ENCODE results near the gene F8.
"Not testable (repeated sequence)": the region's sequence is repeated elsewhere in the genome, so short reads cannot be mapped to it uniquely, and the experiment has no call there.

F8 gene

GRCh38 chrX:155028877-155029291, 6.4 kb upstream of the F8 start:
- no peak for DNase-seq

DNA sequence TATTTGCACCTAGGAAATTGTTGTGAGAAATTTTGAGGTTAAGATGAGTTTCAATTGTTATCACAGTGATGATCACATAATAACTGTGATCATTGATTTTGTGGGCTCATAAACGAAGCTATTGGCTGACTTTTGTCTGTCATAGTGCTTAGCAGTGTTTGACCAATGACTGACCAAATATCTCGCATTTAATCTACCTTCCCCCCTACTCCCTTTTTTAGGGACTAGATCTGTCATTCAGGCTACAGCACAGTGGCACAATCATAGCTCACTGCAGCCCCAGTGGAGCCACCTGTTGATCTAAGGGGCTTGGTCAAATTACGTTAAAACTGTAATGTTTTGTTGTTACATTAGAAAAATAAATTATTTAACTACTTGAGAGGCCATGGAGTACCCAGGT, 5.6 kb upstream of the F8 start:
- no peak for DNase-seq

DNA sequence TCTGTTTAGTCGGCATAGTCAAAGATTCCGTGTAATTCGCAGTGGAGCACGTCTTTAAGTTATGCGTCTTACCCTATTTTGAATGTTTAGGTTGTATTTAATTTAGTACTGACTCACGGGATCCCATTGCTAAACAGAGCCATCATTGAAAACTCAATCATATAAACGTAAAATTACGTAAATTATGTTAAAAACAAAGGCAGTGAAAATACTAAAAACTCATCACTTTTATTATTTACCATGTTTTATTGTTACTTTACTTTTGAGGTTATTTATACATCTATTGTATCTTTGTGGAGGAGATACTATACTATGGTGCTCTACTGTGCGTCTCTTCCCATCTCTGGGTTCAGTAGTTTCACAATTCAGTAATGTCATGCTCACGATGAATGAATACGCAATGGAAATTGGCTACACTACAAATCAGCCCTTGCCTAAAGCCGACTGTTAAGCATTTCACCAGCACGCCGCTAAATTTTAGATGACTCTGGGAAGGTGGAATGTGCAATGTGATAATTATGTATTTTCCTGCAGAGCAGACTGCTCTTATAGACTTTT, 5.1 kb upstream of the F8 start:
- no peak for DNase-seq

DNA sequence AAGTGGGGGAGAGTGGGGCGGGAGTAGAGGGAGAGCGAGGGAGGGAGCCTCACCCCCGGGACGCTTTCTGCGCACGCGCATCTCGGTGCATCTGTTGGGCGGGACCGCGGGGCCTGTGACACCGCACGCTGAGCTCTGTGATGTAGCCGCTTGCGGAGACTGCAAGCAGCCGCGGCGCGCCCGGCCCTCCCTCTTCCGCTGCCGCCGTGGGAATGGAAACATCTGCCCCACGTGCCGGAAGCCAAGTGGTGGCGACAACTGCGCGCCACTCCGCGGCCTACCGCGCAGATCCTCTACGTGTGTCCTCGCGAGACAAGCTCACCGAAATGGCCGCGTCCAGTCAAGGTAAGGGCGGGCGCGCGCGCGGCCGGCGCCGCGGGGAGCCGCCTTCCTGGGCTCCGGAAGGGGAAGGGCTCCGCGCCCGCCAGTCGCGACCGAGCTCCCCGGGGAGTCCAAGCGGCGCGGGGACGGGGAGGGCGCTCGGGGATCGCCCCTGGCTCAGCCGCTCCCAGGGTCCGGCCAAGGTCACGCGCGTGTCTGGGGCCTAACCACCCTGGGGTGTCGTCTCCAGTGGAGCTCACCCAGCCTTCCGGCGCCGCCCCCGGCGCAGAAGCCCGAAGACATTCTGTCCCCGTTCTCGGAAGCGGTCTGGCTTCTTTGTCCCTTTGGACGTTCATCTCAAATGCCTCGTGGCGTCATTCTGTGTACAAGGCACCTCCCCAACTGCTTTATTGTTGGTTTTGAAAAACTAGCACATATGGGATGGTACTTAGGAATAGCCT, 4.4 kb upstream of the F8 start, which contains the start of gene FUNDC2:
FUNDC2 (plus strand) TSS at position 118 of the 782 bp plus-strand sequence; CDS start at position 213, 95 bp downstream.
- peak; percentile 90 for DNase-seq

GRCh38 chrX:155026420-155026726, 3.9 kb upstream of the F8 start:
- DNase-seq, result no peak

GRCh38 chrX:155023907-155024833, 1.6 kb upstream of the F8 start:
- no peak for DNase-seq

GRCh38 chrX:155020591-155020990, 1.9 kb downstream of the F8 start:
- DNase-seq, result no peak

GRCh38 chrX:155009994-155010472, 12.5 kb downstream of the F8 start:
- DNase-seq, result no peak

GRCh38 chrX:155008578-155008977, 13.9 kb downstream of the F8 start:
- not testable (repeated sequence) for DNase-seq

DNA sequence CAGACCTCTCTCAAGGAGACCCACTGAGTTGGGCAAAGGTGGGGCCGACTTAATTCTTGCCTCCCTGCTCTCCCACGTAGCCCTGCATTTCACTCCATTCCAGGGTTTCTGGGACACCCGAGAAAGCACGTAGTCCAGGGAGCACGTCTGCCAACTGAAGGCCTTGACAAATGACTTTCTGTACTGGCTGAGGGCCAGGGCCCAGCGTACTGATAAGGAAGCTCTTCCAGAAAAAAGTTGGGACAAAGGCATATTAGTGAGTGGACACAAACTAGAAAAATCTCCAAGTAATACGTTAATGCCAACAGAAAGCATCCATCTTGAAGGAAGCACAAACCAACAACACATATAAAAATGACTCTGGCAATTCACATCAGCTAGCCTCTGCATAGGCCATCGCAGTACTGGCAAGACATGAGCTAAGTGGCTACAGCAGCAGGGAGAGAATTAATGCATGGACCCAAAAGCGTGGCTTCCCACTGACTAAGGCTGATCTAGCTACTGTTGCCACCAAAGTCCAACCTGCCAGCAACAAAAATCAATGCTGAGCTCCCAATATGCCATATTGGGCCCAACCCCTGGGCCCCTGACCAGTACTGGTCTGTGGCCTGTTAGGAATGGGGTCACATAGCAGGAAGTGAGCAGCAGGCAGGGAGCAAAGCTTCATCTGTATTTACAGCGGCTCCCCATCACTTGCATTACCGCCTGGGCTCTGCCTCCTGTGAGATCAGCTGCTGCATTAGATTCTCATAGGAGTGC, 15.4 kb downstream of the F8 start:
- not testable (repeated sequence) for DNase-seq

DNA sequence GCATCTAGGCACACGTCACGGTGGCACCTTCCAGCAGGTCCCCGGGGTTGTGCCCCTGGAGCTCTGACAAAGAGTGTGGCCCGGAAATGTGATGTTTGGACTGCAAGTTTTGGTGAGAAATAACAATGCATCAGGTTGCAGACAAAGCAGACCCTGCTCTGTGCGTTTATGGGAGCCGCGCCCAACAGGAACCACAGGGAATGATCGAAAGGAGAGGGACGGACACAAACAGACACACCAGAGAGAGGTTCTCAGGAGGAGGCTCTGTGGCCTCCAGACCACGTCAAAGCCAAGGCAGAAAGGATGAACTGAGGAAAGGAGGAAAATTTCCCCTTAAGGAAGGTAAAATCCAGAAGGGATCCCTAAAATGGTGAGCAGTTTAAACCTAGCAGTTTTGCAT, 16.1 kb downstream of the F8 start:
- DNase-seq, result not testable (repeated sequence)

DNA sequence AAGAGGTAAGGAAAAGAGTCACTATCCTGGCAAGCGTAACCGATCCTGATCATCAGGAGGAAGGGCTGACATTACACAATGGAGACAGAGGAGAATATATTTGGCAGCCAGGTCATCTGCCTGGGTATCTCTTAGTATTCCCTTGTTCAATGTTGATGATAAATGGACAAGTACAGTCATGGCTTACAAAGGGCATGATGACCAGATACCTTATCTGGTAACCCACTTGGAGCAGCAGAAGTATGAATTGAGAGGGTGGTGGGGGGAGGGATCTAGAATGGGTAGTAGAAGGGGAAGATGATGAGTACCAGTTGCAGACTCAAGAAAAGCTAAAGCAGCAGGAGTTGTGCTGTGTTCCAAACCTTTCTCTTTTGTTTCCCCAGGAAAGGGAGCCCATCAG, 17.3 kb downstream of the F8 start:
- no peak for DNase-seq

GRCh38 chrX:155001873-155002272, 20.6 kb downstream of the F8 start:
- no peak for DNase-seq

- DNase-seq, result no peak
Measured at GRCh38 chrX:155000841-155001240, 21.7 kb downstream of the F8 start.

DNA sequence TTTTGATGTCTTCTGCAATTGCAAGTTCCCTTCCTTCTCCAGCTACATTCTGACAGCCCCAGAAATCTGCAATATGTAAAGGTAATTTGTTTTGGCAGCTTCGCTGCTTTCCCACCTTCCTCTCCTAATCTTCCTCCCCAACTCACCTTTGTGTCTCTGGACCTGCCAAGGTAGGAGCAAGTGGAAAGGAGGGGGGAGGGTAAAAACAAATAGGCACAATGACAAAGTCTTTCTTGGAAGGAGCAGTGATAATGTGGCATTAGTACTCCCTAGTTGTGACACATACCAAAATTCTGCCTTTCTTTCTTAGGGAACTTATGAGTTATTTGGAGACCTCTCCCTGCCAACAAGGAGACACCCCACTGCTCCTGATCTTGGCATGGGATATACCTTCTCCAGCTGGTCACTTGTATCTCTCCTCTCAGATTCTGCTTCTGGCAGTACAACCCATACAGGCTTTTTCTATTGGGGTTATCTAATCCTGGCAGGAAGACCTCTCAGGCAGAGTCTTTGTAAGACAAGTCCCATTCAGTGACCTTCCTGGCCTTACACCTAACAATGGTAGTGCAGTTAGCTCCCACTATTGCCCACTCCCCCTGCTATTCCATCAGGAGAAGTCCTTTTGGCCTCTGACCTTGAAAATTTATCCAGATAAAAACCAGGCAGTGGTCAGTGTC, 24.2 kb downstream of the F8 start:
- no peak for DNase-seq

DNA sequence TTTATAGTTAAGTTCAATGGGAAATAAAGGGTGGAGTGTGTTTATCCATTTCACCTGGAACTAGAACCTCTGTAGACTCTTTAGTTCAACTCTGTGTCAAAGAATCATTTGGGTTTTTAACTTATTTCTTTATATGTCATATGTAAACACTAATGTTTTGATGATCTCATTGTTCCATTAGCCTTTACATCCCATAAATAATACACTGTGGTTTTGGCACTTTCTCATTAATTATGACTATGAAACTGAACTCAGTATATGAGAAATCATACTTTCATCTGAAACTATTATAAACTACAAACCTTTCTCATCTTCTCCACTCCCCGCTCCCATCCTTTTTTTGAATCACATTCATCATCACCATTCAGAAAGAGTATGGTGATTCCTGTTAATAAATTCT, 31.0 kb downstream of the F8 start:
- DNase-seq, result no peak

DNA sequence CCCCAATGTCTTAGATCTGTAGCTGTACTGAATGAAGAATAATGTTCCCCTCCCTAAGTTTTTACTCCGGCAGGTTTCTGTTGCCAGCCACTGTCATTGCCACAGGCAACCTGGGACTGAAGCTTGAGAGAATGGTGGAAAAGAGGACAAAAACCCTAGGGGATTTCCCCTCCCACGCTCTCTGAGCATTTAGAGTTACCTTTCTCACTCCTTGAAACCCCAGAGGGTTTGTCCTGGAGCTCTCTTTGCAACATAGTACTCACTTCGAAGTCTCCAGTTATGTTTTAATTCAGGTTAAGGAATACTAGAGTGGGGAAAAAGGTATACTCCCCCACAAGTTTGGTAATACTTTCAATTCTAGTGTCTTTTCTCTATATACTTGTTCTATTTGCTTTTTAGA, 31.5 kb downstream of the F8 start:
- DNase-seq, result no peak

DNA sequence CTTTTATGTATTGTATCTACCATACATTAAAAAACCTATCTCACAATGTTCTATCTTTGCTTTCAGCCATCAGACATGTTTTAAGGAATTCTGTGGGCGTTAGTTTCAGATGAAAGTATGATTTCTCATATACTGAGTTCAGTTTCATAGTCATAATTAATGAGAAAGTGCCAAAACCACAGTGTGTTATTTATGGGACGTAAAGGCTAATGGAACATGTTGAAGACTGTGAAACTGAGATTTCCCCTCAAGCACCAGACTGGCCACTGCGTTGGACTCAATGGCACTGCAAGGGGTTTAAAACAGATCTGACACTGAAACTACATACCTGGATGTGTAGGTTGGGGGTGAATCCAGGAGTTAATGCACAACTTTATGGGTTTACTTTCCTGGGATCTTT, 32.0 kb downstream of the F8 start:
- DNase-seq, result no peak

GRCh38 chrX:154988719-154989118, 33.8 kb downstream of the F8 start:
- DNase-seq, result no peak

DNA sequence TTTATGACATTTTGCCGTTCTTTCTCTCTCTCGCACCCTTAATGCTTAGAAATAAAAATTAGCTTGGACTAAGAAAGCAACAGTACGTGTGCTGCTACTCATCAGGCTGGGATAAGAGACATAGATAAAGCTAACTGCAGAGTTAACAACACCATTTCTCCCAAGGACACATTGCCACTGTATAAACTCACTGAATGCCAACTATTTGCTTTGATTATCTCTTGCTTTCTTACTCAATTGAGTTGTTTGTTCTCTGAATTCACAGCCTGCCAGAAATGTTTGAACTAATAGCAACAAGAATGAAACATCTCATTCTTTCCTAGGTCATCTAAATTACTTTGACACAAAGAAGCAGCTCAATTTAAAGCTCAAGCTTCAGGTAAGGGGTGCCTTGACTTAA, 34.6 kb downstream of the F8 start:
- DNase-seq, result no peak

- DNase-seq, result no peak
Measured at GRCh38 chrX:154986826-154987575, 35.5 kb downstream of the F8 start.

DNA sequence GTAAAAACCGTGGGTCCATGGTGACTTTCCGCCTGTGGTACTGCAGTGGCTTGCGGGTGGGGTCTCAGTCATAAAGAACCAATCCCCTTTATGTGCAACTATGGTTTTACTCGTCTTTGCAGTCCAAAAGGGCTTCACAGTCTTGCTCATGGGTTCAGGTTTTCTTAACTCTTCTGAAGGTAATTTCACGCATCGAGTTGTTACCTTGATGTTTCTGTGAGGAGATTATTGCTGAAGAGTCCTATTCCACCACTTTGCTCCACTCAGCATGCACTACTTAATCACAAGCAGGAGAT, 41.5 kb downstream of the F8 start:
- DNase-seq, result no peak

Data from activated CD8-positive, alpha-beta memory T cell treated with anti-CD3 and anti-CD28 coated beads, Interleukin-2, amount 50 U/mL, for 4 hours (primary cell).